DOHH2 (cell line): ENCODE results near the gene CACNA2D3.

ENCODE experiments used
- EZH2phosphoT487 ChIP-seq: fragments of 200-600 bp; sonication (generic); IDR thresholded peaks from 2 replicates; pipeline ENCODE4 v1.6.1; 2017; ENCODE audit warnings: borderline replicate concordance, mild to moderate bottlenecking, antibody characterized with exemption, low read length, moderate library complexity, mixed read lengths
- TF ChIP-seq, protein P1 (sequence below): fragments of 200-600 bp; sonication (generic); IDR thresholded peaks from one replicate; pipeline ENCODE4 v1.5.1; 2014; ENCODE audit warnings: antibody characterized with exemption, mild to moderate bottlenecking, low read depth, low read length; ENCODE audit not compliant: poor library complexity, severe bottlenecking

DNA sequence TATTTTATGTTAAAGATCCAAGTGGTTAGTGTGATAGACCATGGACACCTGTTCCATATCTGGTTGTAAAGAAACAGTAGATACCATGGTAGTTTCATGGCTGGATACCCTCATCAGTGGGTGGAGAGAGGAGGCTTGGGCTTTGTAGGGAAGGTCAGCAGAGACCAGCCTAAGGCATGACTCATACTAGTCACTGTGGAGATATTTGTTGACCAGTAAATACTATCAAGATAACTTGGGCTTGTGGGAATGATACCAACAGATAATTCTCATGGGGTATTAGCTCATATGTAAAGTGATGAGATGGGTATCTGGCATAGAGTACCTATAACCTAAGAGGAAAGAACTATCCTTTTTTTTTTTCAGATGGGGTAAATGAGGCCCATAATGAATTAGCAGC is 354.5 kb downstream of the CACNA2D3 start:
- TF ChIP-seq, protein P1, sequence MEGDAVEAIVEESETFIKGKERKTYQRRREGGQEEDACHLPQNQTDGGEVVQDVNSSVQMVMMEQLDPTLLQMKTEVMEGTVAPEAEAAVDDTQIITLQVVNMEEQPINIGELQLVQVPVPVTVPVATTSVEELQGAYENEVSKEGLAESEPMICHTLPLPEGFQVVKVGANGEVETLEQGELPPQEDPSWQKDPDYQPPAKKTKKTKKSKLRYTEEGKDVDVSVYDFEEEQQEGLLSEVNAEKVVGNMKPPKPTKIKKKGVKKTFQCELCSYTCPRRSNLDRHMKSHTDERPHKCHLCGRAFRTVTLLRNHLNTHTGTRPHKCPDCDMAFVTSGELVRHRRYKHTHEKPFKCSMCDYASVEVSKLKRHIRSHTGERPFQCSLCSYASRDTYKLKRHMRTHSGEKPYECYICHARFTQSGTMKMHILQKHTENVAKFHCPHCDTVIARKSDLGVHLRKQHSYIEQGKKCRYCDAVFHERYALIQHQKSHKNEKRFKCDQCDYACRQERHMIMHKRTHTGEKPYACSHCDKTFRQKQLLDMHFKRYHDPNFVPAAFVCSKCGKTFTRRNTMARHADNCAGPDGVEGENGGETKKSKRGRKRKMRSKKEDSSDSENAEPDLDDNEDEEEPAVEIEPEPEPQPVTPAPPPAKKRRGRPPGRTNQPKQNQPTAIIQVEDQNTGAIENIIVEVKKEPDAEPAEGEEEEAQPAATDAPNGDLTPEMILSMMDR: no peak
- no peak for TF ChIP-seq EZH2phosphoT487
